Measurements from ENCODE around the gene SLIT1. TPM values are rescaled to one million over a fixed set of nuclear protein-coding genes. Genes with fewer than 3 reads are reported as not detected.

The SLIT1 gene
- total and polyA plus RNA-seq, 2 of the 8 experiments (the other 6 are each of a cell fraction or from before 2014, with no cell fraction given), result 0.70 to 0.88 TPM

DNA sequence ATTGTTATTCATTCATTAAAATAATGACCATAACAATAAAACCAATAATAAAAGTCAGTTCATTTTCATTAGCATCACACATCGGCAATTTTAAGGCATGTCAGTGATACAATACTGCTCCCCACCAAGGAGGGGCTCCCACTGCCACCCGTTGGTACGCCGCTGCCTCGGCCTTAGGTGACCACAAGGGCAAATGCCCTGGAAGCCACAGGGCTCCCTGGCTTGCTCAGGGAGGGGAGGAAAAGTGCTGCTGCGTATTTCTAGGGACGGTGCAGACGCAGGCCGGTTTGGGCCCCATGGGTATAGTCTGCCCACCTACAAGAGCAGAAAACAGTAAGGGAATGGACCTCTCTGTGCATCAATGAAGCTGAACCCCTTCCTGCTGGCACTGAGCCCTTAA lies 85.1 kb downstream of the SLIT1 start (continued):
- TF ChIP-seq, protein P1, sequence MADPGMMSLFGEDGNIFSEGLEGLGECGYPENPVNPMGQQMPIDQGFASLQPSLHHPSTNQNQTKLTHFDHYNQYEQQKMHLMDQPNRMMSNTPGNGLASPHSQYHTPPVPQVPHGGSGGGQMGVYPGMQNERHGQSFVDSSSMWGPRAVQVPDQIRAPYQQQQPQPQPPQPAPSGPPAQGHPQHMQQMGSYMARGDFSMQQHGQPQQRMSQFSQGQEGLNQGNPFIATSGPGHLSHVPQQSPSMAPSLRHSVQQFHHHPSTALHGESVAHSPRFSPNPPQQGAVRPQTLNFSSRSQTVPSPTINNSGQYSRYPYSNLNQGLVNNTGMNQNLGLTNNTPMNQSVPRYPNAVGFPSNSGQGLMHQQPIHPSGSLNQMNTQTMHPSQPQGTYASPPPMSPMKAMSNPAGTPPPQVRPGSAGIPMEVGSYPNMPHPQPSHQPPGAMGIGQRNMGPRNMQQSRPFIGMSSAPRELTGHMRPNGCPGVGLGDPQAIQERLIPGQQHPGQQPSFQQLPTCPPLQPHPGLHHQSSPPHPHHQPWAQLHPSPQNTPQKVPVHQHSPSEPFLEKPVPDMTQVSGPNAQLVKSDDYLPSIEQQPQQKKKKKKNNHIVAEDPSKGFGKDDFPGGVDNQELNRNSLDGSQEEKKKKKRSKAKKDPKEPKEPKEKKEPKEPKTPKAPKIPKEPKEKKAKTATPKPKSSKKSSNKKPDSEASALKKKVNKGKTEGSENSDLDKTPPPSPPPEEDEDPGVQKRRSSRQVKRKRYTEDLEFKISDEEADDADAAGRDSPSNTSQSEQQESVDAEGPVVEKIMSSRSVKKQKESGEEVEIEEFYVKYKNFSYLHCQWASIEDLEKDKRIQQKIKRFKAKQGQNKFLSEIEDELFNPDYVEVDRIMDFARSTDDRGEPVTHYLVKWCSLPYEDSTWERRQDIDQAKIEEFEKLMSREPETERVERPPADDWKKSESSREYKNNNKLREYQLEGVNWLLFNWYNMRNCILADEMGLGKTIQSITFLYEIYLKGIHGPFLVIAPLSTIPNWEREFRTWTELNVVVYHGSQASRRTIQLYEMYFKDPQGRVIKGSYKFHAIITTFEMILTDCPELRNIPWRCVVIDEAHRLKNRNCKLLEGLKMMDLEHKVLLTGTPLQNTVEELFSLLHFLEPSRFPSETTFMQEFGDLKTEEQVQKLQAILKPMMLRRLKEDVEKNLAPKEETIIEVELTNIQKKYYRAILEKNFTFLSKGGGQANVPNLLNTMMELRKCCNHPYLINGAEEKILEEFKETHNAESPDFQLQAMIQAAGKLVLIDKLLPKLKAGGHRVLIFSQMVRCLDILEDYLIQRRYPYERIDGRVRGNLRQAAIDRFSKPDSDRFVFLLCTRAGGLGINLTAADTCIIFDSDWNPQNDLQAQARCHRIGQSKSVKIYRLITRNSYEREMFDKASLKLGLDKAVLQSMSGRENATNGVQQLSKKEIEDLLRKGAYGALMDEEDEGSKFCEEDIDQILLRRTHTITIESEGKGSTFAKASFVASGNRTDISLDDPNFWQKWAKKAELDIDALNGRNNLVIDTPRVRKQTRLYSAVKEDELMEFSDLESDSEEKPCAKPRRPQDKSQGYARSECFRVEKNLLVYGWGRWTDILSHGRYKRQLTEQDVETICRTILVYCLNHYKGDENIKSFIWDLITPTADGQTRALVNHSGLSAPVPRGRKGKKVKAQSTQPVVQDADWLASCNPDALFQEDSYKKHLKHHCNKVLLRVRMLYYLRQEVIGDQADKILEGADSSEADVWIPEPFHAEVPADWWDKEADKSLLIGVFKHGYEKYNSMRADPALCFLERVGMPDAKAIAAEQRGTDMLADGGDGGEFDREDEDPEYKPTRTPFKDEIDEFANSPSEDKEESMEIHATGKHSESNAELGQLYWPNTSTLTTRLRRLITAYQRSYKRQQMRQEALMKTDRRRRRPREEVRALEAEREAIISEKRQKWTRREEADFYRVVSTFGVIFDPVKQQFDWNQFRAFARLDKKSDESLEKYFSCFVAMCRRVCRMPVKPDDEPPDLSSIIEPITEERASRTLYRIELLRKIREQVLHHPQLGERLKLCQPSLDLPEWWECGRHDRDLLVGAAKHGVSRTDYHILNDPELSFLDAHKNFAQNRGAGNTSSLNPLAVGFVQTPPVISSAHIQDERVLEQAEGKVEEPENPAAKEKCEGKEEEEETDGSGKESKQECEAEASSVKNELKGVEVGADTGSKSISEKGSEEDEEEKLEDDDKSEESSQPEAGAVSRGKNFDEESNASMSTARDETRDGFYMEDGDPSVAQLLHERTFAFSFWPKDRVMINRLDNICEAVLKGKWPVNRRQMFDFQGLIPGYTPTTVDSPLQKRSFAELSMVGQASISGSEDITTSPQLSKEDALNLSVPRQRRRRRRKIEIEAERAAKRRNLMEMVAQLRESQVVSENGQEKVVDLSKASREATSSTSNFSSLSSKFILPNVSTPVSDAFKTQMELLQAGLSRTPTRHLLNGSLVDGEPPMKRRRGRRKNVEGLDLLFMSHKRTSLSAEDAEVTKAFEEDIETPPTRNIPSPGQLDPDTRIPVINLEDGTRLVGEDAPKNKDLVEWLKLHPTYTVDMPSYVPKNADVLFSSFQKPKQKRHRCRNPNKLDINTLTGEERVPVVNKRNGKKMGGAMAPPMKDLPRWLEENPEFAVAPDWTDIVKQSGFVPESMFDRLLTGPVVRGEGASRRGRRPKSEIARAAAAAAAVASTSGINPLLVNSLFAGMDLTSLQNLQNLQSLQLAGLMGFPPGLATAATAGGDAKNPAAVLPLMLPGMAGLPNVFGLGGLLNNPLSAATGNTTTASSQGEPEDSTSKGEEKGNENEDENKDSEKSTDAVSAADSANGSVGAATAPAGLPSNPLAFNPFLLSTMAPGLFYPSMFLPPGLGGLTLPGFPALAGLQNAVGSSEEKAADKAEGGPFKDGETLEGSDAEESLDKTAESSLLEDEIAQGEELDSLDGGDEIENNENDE (IDR thresholded peaks at IDR 0.05; ENCODE audit: insufficient replicate concordance, low read length), result no peak
- TF ChIP-seq POLR2A (IDR thresholded peaks at IDR 0.05; ENCODE audit: control extremely low read depth in 1 of 2, low read depth in 2 of 2, low read length in 2 of 2) (no peak), NANOG (IDR thresholded peaks at IDR 0.05; ENCODE audit: insufficient read depth, low read depth, low read length, poor library complexity, severe bottlenecking) (no peak), BCL11A (IDR thresholded peaks at IDR 0.05; ENCODE audit: low read depth in 2 of 2, low read length in 2 of 2) (no peak), CBX8 (IDR thresholded peaks at IDR 0.05; ENCODE audit: borderline replicate concordance, low read depth, low read length) (no peak), JUND (IDR thresholded peaks at IDR 0.05; ENCODE audit: low read length) (no peak), MAFK (IDR thresholded peaks at IDR 0.05; ENCODE audit: low read depth, low read length) (no peak), KDM1A (IDR thresholded peaks at IDR 0.05; ENCODE audit: borderline replicate concordance, low read length) (no peak), ZNF274 (IDR thresholded peaks at IDR 0.05; ENCODE audit: borderline replicate concordance, extremely low read depth, low read length) (no peak), PHF8 (conservative IDR thresholded peaks at IDR 0.05; ENCODE audit: low read depth, low read length) (no peak)
- TF ChIP-seq, protein P2, sequence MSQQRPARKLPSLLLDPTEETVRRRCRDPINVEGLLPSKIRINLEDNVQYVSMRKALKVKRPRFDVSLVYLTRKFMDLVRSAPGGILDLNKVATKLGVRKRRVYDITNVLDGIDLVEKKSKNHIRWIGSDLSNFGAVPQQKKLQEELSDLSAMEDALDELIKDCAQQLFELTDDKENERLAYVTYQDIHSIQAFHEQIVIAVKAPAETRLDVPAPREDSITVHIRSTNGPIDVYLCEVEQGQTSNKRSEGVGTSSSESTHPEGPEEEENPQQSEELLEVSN (IDR thresholded peaks at IDR 0.05), result no peak

Data from H1 (cell line).